Right hindlimb (tissue), 1 donor: Measurements from ENCODE around the gene RNF187.
"Not testable (repeated sequence)": the region's sequence is repeated elsewhere in the genome, so short reads cannot be mapped to it uniquely, and the experiment has no call there.

Source experiments
- DNase-seq: peaks from one replicate; pipeline ENCODE4 v3.0.0-alpha.2; 2018

RNF187 gene

GRCh38 chr1:228488818-228489674 lies 1.9 kb downstream of the RNF187 start:
- DNase-seq = no peak

- no peak for DNase-seq
These were observed 3.2 kb downstream of the RNF187 start for GRCh38 chr1:228490120-228491078.

GRCh38 chr1:228493141-228494043 lies 6.2 kb downstream of the RNF187 start:
- no peak for DNase-seq

DNA sequence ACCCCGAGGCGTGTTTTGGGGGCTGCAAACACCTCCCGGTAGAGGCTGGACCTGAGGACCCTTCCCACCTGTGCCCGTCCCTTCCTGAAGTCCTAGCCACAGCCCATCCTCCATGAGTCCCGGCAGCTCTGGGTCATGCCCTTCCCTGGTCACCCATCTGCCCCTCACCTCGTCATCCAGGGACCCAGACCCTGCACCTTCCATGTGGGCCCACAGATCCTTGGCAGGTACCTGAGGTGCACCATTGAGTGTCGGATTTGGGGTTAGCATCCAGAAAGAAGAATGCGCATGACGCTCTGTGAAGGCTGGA lies 6.8 kb downstream of the RNF187 start:
- no peak for DNase-seq

GRCh38 chr1:228494391-228494790 lies 7.2 kb downstream of the RNF187 start:
- no peak for DNase-seq

DNA sequence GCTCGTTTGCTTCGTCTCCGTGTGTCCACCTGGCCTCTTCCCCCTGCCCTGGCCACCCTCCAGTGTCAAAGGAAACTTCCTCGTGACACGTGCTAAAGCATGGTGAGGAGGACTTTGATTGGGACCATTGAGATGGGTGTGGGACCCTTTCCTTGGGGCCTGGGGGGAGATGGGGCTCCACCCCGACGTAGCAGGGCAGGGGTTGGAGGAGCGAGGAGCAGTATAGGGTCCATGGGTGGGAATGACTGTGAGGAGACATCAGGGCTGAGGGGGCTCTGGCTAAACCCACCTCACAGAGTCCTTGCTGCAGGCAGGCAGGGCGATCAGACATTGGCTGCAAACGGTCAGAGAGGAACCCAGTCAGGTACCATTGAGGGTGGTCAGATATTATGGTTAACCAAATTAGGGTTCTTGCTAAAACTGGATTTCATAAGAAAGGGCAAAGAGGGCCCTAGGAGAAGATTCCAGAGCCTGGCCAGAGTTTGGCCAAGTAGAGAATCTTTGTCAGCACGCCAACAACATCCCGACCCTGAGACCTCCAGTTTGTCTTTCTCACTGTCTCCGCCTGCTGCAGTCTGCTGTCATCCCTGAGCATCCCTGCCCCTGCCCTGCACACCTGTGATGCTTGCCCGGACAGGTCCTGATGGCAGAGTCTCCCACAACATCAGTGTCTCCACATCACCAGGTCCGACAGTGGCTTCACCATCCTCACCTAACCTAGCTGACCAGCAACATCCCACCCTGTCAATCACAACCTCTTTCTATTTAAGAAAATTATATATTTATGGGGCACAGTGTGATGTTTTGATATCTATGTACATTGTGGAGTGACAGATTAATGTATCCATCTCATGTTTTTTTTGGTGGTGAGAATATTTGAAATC lies 8.0 kb downstream of the RNF187 start:
- DNase-seq = no peak

- no peak for DNase-seq
These were observed 8.9 kb downstream of the RNF187 start for GRCh38 chr1:228496084-228496483.

DNA sequence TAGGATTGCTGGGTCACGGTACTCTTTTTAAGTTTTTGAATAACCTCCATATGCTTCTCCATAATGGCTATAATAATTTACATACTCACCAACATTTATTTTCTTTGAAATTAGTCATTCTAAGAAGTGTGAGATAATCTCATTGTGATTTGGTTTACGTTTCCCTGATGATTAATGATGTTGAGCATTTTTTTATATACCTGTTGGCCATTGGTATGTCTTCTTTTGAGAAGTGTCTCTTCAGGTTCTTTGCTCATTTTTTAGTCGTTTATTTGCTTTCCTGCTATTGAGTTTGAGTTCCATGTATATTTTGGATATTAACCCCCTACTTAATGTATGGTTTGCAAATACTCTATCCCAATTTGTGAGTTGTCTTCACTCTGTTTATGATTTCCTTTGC lies 9.3 kb downstream of the RNF187 start:
- no peak for DNase-seq

- no peak for DNase-seq
These were observed 10.0 kb downstream of the RNF187 start for GRCh38 chr1:228497206-228497605.

GRCh38 chr1:228497817-228498216 lies 10.6 kb downstream of the RNF187 start:
- no peak for DNase-seq

DNA sequence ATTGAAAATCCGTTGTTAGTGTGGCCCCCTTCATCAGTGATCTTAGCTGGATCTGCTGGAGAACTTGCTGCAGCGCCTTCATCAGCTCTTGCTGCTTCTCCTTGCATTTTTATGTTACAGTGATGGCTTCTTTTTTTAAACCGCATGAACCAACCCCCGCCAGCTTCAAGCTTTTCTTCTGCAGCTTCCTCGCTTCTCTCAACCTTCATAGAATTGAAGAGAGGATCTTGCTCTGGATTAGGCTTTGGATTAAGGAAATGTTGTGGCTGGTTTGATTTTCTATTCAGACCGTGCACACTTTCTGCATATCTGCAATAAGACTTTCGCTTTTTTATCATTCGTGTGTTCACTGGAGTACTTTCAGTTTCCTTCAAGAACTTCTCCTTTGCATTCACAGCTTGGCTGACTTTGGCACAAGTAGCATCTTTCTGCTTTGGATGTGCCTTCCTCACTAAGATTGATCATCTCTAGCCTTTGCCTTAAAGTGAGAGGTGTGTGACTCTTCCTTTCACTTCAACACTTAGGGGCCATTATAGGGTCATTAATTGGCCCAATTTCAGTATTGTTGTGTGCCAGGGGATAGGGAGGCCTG lies 13.1 kb downstream of the RNF187 start:
- no peak for DNase-seq

GRCh38 chr1:228500901-228501871 lies 14.0 kb downstream of the RNF187 start:
- peak; percentile 89 for DNase-seq

DNA sequence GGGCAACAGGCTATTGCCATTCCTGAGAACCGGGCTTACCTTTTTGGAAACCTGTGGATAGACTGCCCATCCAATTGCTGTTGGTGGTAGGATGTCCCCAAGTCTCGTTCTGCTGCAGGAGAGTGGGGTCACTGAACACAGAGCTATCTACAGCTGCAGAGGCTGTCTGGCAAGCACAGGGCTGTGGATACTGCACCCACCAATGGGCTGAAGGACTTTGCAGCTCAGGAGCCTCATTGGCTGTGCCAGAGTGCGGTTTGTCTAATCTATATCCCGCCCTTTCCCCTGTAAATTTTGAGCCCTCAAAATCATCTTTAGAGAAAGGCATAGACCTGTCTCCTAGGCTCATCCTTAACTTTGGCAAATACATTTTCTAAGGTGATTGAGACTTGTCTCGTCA lies 15.3 kb downstream of the RNF187 start:
- DNase-seq = no peak

DNA sequence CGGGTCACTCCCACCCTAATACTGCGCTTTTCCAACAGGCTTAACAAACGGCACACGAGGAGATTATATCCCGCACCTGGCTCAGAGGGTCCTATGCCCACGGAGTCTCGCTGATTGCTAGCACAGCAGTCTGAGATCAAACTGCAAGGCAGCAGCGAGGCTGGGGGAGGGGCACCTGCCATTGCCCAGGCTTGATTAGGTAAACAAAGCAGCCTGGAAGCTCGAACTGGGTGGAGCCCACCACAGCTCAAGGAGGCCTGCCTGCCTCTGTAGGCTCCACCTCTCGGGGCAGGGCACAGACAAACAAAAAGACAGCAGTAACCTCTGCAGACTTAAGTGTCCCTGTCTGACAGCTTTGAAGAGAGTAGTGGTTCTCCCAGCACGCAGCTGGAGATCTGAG lies 18.8 kb downstream of the RNF187 start:
- not testable (repeated sequence) for DNase-seq

DNA sequence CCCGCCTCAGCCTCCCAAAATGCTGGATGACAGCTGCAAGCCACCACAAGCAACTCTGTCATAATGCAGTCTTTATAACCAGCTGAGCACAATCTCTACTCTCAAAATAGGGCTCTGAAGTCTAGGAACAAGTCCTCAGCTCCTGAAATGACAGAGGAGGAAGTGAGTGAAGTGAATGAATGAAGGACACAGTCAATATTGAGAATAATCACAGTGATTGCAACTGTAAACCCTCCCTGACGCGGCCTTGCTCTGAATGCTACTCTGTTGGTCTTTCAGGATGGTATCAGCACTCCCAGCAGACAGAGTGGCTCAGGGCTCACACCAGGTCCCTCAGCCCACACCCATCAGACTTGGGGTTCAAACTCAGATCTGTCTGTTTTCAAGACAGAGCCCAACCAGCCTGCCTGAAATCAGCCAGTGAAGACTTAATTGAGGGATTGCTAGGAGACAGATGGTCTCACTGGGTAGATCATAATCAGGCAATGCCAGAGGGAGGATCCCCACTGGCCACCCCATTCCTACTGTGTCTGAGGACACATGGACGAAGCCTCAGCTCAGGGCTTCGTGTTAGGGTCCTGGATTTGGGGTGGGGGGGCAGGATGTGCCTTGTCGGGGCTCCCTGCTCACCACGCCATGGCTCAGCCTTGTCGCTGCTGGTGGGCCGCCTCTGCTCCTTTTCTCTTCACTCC lies 20.9 kb downstream of the RNF187 start:
- DNase-seq = no peak

DNA sequence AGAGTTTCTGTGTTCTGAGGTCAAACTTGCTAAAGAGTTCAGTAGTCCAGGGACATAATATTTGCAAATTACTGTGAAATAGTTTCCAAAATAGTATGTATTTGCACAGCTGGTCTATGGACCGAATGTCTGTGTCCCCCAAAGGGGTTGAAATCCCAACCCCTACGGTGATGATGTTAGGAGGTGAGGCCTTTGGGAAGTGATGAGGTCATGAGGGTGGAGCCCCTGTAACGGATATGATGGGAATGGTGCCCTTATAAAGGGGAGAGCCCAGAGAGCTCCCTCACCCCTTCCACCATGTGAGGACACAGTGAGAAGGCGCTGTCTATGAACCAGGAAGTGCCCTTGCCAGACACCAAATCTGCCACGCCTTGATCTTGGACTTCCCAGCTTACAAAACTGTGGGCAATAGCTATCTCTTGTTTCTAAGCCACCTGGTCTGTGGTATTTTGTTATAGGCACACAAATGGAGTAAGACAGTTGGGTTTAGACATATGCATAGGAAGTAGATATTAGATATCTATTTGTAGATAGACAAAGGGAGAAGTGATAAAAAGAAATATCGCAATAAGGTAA lies 21.7 kb downstream of the RNF187 start:
- DNase-seq = no peak

- no peak for DNase-seq
These were observed 23.1 kb downstream of the RNF187 start for GRCh38 chr1:228510101-228510802.

DNA sequence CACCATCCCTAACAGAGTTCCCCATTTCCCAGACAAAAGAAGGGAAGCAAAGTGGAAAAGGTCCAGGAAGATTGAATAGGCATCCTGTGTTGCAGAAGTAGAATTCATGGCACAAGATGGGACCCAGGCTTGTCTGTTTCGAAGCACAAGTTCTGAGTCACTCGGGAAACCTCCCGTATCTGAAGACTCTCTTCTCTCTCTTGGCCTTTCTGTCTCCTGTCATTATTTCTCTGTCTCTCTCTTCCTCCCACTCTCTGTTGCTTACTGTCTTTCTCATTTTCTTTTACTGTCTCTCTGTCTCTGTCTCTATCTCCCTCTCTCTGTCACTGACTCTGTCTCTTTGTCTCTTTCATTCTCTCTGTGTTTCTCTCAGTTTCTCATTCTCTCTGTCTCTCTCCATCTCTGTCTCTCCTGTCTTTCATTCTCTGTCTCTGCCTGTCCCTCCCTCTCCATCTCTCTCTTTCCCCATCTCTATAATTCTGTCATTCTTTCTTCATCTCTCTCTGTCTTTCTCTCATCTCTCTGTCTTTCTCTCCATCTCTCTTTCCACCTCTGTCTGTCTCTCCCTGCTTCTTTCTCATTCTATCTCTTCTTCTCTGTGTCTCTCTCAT lies 23.7 kb downstream of the RNF187 start:
- DNase-seq = no peak
